Cardiac muscle cell (in vitro differentiated cells and primary cell): Measurements from ENCODE around the gene TASP1. TPM values are rescaled to one million over a fixed set of nuclear protein-coding genes. Genes with fewer than 3 reads are reported as not detected.
A peak's percentile ranks its signal among the peaks of the same experiment; 100 is the strongest.

Source experiments
- DNase-seq, 2 donors: peaks; one replicate each; pipeline versions ENCODE4 v3.0.0 to v3.0.0-alpha.2; 2010 to 2017; ENCODE audit warnings: low read depth in 1 of 2, low spot score in 1 of 2
- H3K27ac ChIP-seq: fragments of 200-600 bp; sonication (generic); 2 replicates; pipeline ENCODE4 v1.5.1; 2016
- H3K27me3 ChIP-seq: fragments of 200-600 bp; sonication (generic); 2 replicates; pipeline ENCODE4 v1.6.0; 2016; ENCODE audit warnings: control low read depth
- H3K36me3 ChIP-seq: fragments of 200-600 bp; sonication (generic); 2 replicates; pipeline ENCODE4 v1.5.1; 2016; ENCODE audit warnings: control low read depth
- H3K4me1 ChIP-seq: fragments of 200-600 bp; sonication (generic); 2 replicates; pipeline ENCODE4 v1.8.1; 2017; ENCODE audit warnings: low read depth, mild to moderate bottlenecking, mixed run types
- H3K4me3 ChIP-seq: fragments of 200-600 bp; sonication (generic); 2 replicates; pipeline ENCODE4 v1.5.1; 2016; ENCODE audit warnings: mild to moderate bottlenecking
- H3K9me3 ChIP-seq: fragments of 200-600 bp; sonication (generic); 2 replicates; pipeline ENCODE4 v1.5.1; 2017; ENCODE audit warnings: low read depth, mild to moderate bottlenecking, control low read depth
- CTCF ChIP-seq: IDR thresholded peaks from 2 replicates; pipeline ENCODE4 v1.5.1; 2012; ENCODE audit warnings: low read depth, mild to moderate bottlenecking, low read length
- polyA plus RNA-seq: library from polyadenylated mRNA; unstranded; fragments of >200 nt; fragmentation: Nextera tagmentation; extraction: Ambion mirVana; gene quantifications from 2 replicates; pipeline ENCODE4 v1.2.1, GENCODE V29; 2016
- total RNA-seq: library from RNA; depleted of rRNA; stranded (reverse); fragments of >200 nt; gene quantifications from 2 replicates; pipeline ENCODE4 v1.2.3, GENCODE V29; 2016

Gene TASP1
- total and polyA plus RNA-seq, 2 experiments from 2014 or later = 9.3 to 12.6 TPM

GRCh38 chr20:13671916-13672378, 33.2 kb upstream of the TASP1 start:
- TF ChIP-seq CTCF = no peak
- no peaks in the 10 kb centered on the region for H3K4me1 ChIP-seq
- H3K27me3 ChIP-seq = no peaks in the 10 kb centered on the region
- H3K4me3 ChIP-seq = no peak overlapping the region
- no peaks in the 10 kb centered on the region for H3K9me3 ChIP-seq
- H3K36me3 ChIP-seq = no peaks in the 10 kb centered on the region
- H3K27ac ChIP-seq = no peak overlapping the region
- peak in 1 of 2 donors; percentile 68 for DNase-seq

- no peaks in the 10 kb centered on the region for H3K27me3 ChIP-seq
- no peak overlapping the region for H3K27ac ChIP-seq
- no peaks in the 10 kb centered on the region for H3K36me3 ChIP-seq
- no peaks in the 10 kb centered on the region for H3K9me3 ChIP-seq
- TF ChIP-seq CTCF = no peak
- H3K4me1 ChIP-seq = no peaks in the 10 kb centered on the region
- no peak for DNase-seq
- H3K4me3 ChIP-seq = no peak overlapping the region
Observed at GRCh38 chr20:13671512-13671911, 32.8 kb upstream of the TASP1 start.

GRCh38 chr20:13670160-13670559, 31.4 kb upstream of the TASP1 start:
- no peak for TF ChIP-seq CTCF
- Histone ChIP-seq H3K36me3 (no peaks in the 10 kb centered on the region), H3K27me3 (no peaks in the 10 kb centered on the region), H3K9me3 (no peaks in the 10 kb centered on the region), H3K4me3 (no peak overlapping the region), H3K27ac (no peak overlapping the region), H3K4me1 (no peaks in the 10 kb centered on the region)
- no peak for DNase-seq

- no peak overlapping the region for H3K4me3 ChIP-seq
- H3K4me1 ChIP-seq = no peaks in the 10 kb centered on the region
- TF ChIP-seq CTCF = no peak
- H3K27me3 ChIP-seq = no peaks in the 10 kb centered on the region
- DNase-seq = no peak
- no peaks in the 10 kb centered on the region for H3K36me3 ChIP-seq
- H3K9me3 ChIP-seq = no peaks in the 10 kb centered on the region
- no peak overlapping the region for H3K27ac ChIP-seq
Observed at GRCh38 chr20:13665709-13666395, 27.1 kb upstream of the TASP1 start.

GRCh38 chr20:13661070-13661685, 22.4 kb upstream of the TASP1 start:
- no peak overlapping the region for H3K4me3 ChIP-seq
- no peak for TF ChIP-seq CTCF
- no peaks in the 10 kb centered on the region for H3K4me1 ChIP-seq
- DNase-seq = peak in 1 of 2 donors; percentile 14
- H3K27me3 ChIP-seq = no peaks in the 10 kb centered on the region
- H3K36me3 ChIP-seq = no peaks in the 10 kb centered on the region
- no peaks in the 10 kb centered on the region for H3K9me3 ChIP-seq
- no peak overlapping the region for H3K27ac ChIP-seq
